HG03280 (cell line): ENCODE measurements around the gene STIMATE.

ENCODE experiments used
- ATAC-seq: cut with Tn5 transposase; IDR thresholded peaks from one replicate; pipeline ENCODE4 v1.9.1; 2021; ENCODE audit warnings: mild to moderate bottlenecking, moderate library complexity; ENCODE audit not compliant: unreplicated experiment

Gene STIMATE

GRCh38 chr3:52894756-52895155 lies 2.6 kb downstream of the STIMATE start:
- no peak for ATAC-seq

- no peak for ATAC-seq
These were observed 3.6 kb downstream of the STIMATE start for GRCh38 chr3:52893723-52894122.

DNA sequence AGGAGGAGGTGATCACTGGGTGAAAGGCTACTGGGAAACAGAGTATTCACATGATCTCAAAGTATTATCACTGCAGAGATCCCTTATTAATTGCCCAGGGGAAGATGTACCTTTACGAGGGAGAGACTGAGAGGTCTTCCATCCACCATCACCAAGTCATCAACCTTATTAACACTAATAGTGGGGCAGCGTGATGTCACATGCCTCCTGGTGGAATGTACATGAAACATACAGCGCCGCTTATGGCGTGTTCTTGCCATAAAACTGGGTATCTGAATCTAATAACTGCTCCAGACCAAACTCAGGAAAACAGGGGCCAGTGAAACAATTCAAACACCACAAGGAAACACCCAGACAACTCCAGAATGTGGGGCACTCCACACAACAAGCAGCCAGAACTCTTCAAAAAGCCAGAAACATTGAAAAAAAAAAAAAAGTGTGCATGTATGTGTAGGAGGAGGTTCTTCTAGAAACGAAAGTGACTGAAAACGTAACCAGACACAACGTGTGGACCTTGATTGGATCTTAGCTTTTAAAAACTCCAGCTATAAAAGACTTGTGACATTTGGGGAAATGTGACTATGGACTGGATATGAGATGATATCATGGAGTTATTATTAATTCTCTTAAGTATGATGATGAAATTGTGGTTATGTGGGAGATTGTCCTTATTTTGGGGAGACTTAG lies 4.6 kb downstream of the STIMATE start:
- ATAC-seq, result no peak

DNA sequence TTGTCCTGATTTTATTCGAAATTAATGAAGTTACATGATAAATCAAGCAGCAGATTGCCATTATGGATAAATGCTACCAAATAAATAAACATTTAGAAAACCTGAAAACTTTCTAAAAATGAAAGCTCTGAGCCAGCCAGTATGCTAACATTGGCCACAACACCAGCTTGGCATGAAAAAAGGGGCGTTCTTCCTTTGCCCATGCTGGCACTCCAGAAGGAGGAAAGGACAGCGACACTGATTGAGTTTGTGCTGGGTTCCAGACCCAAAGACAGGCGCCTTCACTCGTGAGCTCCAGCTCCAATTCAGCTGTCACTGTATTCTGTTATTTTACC lies 5.1 kb downstream of the STIMATE start:
- ATAC-seq, result no peak

DNA sequence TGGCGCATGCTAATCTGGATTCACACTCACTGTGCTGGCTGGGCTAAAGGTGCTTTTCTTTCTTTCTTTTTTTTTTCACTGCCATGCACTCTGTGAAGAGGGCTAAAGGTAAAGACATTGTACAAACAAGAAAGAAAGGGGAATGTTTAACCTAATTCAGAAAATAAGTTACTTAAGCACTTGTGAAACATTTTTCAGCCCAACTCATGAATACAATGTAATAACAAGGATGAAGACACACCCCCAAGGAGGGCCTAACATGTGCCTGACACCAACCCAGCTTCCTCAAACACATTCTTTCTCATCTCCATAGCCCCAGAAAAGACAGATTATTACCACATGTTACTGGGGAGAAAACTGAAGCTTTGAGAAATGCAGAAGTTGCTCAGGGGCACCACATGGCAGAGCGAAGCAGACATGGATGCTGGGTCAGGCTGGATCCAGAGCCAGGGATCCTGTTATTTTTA lies 5.7 kb downstream of the STIMATE start:
- no peak for ATAC-seq

DNA sequence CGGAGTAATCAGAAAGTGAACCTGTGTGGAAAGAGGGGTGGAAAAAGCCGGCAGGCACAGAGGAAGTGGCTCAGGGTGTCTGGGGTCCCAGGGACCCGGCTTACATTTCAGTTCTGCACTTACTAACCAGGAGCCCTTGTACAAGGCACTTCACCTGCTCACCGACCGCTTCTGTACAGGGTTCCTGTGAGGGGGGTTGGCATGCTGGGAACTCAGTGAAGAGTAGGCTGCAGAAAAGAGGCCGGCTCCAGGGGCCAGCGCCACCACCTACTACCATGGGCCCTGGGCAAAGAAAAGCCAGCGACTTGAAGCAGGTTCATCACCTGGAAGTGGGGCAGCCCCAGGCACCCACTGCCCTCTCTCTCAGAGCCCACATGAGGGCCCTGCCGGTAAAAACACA lies 6.2 kb downstream of the STIMATE start:
- no peak for ATAC-seq

GRCh38 chr3:52890735-52891134 lies 6.6 kb downstream of the STIMATE start:
- no peak for ATAC-seq

GRCh38 chr3:52889901-52890300 lies 7.4 kb downstream of the STIMATE start:
- ATAC-seq, result no peak

DNA sequence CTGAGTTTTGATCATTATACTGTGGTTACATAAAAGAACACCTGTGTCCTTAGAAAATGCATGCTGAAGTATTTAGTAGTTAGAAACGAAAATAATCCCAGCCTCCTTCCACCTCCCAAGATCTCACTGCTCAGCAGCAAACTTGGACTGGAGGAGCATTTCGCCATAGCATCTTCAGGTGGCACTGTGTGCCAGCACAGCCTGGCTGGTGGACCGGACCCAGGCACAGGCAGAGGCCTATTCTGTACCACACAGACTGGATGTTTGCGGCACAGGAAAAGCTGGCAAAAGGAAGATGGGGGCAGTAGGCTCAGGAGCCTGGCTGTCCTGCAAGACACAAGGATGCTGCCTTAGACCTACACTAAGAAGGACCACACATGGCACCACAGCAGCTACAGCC lies 10.2 kb downstream of the STIMATE start:
- ATAC-seq, result no peak

GRCh38 chr3:52886049-52886730 lies 11.2 kb downstream of the STIMATE start:
- no peak for ATAC-seq

DNA sequence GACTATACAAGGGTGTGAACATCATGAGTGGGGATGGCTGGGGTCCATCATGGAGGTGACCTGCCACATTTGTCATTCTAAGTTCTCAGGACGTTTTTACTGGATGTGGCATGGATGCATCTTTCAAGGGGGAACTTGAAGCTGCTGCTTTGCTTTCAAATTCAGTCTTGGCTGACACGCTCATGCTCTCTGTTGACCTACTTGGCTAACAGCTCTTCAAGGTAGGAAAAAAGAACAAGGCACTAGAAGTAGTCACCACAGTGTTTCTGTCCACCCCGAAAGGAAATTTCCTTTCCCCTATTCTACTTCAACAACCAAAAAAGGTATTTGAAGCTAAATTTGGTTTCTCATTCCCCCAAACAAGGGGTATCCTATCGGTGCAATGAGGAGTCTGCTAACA lies 15.0 kb downstream of the STIMATE start:
- ATAC-seq, result no peak

GRCh38 chr3:52881871-52882270 lies 15.5 kb downstream of the STIMATE start:
- no peak for ATAC-seq

DNA sequence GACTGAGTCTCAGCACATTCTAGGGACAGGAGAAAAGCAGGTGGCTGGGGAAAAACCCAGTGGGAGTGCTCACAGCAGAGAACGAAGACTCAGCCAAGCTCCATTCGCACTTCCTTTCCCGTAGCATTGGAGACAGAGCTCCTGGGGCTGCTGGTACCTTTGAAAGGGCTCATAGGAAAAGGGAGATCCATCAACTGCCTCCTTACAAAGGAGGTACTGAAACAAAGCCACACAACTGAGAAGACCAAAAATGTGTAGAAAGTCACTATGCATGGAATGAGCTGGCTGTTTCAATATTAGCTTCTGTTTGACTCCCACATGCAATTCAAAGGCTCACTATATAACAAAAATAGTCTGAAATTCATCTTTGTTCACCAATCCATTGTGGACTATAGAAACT lies 16.9 kb downstream of the STIMATE start:
- ATAC-seq, result no peak

DNA sequence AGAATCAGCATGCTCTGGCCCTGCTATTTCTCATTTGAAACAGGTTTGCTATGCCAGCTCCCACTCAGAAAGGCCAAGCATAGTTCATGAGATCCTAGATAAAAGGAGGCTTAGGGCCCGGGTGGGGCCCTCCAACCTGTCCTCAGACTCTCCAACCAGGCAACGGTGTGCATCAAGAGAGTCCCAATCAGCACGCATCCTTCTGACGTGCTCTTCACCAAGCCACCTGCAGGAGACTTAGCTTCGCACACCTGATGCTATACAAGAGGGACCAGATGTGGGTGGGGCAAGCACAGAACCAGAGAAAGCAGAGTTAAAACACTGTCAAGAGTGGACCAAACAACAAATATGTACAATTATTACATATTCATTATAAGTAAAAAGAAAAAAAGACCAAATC lies 17.3 kb downstream of the STIMATE start:
- ATAC-seq, result no peak

DNA sequence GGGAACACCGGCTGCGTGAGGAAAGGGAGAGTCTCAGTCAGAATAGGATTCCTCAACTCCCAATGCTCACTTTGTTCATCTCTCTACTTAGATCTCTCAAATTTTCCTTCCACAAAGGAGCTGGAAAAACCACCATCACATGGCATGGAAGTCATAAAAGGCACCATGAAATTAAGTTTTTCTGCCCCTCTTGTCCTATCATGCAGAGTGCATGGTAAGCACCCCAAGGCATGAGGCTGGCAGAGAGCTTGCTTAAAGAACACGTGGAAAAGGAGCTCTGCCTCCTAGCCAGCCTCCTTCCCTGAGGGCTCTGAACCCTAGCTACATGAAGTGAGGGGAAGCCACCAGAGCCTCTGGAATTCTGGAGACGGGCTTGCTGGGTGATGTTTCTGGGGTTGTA lies 17.8 kb downstream of the STIMATE start:
- no peak for ATAC-seq

- no peak for ATAC-seq
These were observed 18.3 kb downstream of the STIMATE start for GRCh38 chr3:52879090-52879489.

- ATAC-seq, result no peak
These were observed 20.3 kb downstream of the STIMATE start for GRCh38 chr3:52877085-52877484.

DNA sequence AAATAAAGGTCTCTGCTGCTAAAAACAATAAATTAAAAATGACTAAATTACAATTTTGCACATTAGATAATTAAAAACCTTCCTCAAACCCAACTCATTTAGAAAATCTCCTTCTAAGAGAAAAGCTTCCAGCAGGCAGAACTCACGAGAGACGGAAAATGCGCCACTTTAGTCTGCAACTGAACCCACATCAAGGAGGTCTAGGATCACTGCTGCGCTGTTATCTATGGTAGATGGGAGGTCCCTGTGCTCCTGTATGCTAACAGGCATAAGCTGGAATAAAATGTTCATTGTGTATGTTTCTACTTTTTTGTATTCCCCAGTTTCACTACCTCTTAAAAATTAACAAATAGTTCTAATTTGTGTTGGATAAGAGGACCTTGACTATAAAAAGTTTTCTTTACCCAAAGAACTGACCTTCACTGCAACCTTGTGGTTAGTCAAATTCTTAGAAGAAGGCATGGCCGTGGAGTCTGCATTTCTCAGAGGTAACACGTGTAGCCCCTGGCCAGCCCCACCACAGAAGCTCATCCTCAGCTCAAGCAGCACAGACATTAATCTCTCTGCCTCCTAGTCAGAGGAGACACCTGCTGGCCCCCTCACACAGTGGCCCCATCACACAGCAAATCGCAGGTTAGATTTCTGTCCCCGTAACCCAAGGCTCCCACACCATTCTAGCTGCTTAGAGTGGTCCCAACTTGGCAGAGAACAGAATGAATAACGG lies 22.3 kb downstream of the STIMATE start:
- no peak for ATAC-seq

DNA sequence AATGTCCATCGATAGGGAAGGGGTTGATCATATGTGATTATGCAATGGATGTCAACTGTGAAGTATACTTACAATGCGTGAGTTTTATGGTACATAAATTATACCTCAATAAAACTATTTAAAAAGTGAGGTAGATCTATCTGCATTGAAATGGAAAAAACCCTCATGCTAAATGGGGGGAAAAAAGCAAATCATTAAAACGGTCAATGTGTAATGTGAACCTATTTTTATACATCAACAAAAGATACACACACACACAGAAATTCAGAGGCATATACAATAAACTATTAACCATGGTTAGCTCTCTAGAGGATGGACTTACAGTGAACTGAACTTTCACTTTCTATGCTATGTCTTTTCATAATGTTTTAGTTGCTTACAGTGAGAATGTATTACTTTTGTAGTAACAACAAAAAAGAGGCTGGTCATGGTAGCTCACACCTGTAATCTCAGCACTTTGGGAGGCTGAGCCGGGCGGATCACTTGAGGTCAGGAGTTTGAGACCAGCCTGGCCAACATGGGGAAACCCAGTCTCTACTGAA lies 23.1 kb downstream of the STIMATE start:
- no peak for ATAC-seq

GRCh38 chr3:52873433-52874159 lies 23.8 kb downstream of the STIMATE start:
- no peak for ATAC-seq

DNA sequence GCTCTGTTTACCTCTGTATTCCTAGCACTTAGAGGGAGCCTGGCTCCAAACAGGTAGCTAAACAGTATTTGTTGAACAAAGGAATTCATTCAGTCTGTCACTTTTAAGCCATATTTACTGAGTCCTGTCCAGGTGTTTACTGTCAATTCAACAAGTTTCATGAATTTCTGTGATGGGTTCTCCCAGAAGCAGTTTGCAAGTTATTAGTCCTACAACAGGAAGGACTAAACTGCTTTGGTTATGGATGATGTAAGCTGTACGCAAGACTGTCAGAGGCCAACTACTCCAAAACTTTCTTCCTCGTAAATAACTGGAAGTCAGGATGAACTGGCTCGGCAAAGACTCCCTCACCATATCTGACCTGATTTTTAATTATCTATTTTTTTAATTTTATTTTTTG lies 25.1 kb downstream of the STIMATE start:
- ATAC-seq, result no peak
